GM12878 (cell line): ENCODE measurements around the gene SBF2. TPM values are rescaled to one million over a fixed set of nuclear protein-coding genes. Genes with fewer than 3 reads are reported as not detected.

ENCODE experiments used
- ATAC-seq: fragments of 200-7000 bp; cut with Tn5 transposase; 3 replicates; pipeline ENCODE4 v1.9.1; 2020; ENCODE audit warnings: mild to moderate bottlenecking, moderate library complexity
- BruUV-seq: library from RNA; stranded (reverse); fragments of 400-500 nt; replicated peaks from 2 replicates; lab custom pipeline; 2021; lab: Mats Ljungman, UMichigan
- CTCF ChIA-PET: fragments of 300-600 bp; sonication (Branson Sonifier 250); formaldehyde crosslinking; extraction: SDS; loops from one replicate; lab custom pipeline; 2021; ENCODE audit warnings: inconsistent platforms; lab: Yijun Ruan, JAX
- POLR2A ChIA-PET: fragments of 350-600 bp; formaldehyde crosslinking; extraction: SDS; loops from one replicate; lab custom pipeline; 2021; ENCODE audit warnings: inconsistent platforms; lab: Charles Lee
- RAD21 ChIA-PET: fragments of 300-600 bp; sonication (Branson Sonifier 250); formaldehyde crosslinking; loops from one replicate; lab custom pipeline; 2023; ENCODE audit warnings: antibody characterized with exemption; ENCODE audit not compliant: unreplicated experiment; lab: Charles Lee
- SMC1A ChIA-PET: fragments of 300-600 bp; sonication (Branson Sonifier 250); formaldehyde crosslinking; loops from one replicate; lab custom pipeline; 2023; ENCODE audit not compliant: unreplicated experiment, uncharacterized antibody; lab: Charles Lee
- DNase-seq: peaks from one replicate; pipeline ENCODE4 v3.0.0-alpha.2; 2011; ENCODE audit warnings: low read depth, low spot score
- FAIRE-seq: peaks from 3 replicates; lab custom pipeline; 2011; peaks lifted over from hg19 to GRCh38; lab: Jason Lieb, UNC
- H2AFZ ChIP-seq: 2 replicates; pipeline ENCODE4 v1.6.0; 2011; ENCODE audit warnings: low read depth, low read length, control low read depth; ENCODE audit not compliant: control insufficient read depth
- H3K27ac ChIP-seq: 2 replicates; pipeline ENCODE4 v1.5.1; 2011; ENCODE audit warnings: control low read depth; ENCODE audit not compliant: control insufficient read depth, insufficient read depth
- H3K27me3 ChIP-seq, 2 experiments: replicated peaks in 1 of 2; 2 replicates each; pipeline versions ENCODE4 v1.6.0 to v1.6.1; 2011; ENCODE audit warnings: low read length in 1 of 2; ENCODE audit not compliant: control insufficient read depth in 2 of 2, insufficient read depth in 2 of 2
- H3K36me3 ChIP-seq, 2 experiments: 2 replicates each; pipeline ENCODE4 v1.5.1; 2011; ENCODE audit warnings: low read length in 1 of 2; ENCODE audit not compliant: control insufficient read depth in 2 of 2, insufficient read depth in 2 of 2
- H3K4me1 ChIP-seq: 2 replicates; pipeline ENCODE4 v1.6.1; 2011; ENCODE audit warnings: mild to moderate bottlenecking, low read length, moderate library complexity, mixed read lengths; ENCODE audit not compliant: control insufficient read depth, insufficient read depth
- H3K4me2 ChIP-seq: 2 replicates; pipeline ENCODE4 v1.6.0; 2011; ENCODE audit warnings: control low read depth; ENCODE audit not compliant: control insufficient read depth, insufficient read depth
- H3K4me3 ChIP-seq: fragments of 200-600 bp; sonication (generic); 2 replicates; pipeline ENCODE4 v1.5.1; 2016
- H3K79me2 ChIP-seq: 2 replicates; pipeline ENCODE4 v1.6.0; 2011; ENCODE audit warnings: low read length; ENCODE audit not compliant: control insufficient read depth, insufficient read depth
- H3K9ac ChIP-seq: 2 replicates; pipeline ENCODE4 v1.8.0; 2011; ENCODE audit warnings: low read length, control low read depth, mixed read lengths; ENCODE audit not compliant: control insufficient read depth, insufficient read depth
- H3K9me3 ChIP-seq: replicated peaks from 3 replicates; pipeline ENCODE4 v1.5.1; 2011; ENCODE audit warnings: mild to moderate bottlenecking, low read length; ENCODE audit not compliant: control insufficient read depth, insufficient read depth
- H4K20me1 ChIP-seq: 2 replicates; pipeline ENCODE4 v1.6.0; 2011; ENCODE audit not compliant: control insufficient read depth, insufficient read depth
- CBX3 ChIP-seq: fragments of 200-600 bp; sonication (generic); IDR thresholded peaks from 2 replicates; pipeline ENCODE4 v1.6.1; 2016; ENCODE audit warnings: low read depth, borderline replicate concordance
- CEBPB ChIP-seq, 2 experiments: fragments of 150-350 bp in 1 of 2; IDR thresholded peaks; 2 replicates each; pipeline ENCODE4 v1.6.1; 2012 to 2014; ENCODE audit warnings: low read depth in 2 of 2, low read length in 2 of 2, borderline replicate concordance in 1 of 2, inconsistent platforms in 1 of 2
- IRF4 ChIP-seq: IDR thresholded peaks from 2 replicates; pipeline ENCODE4 v1.6.1; 2011; ENCODE audit warnings: low read depth, low read length
- JUND ChIP-seq: IDR thresholded peaks from 2 replicates; pipeline ENCODE4 v1.6.1; 2012; ENCODE audit warnings: low read depth, mild to moderate bottlenecking, low read length, improper control_type of control experiment, moderate library complexity
- MYC ChIP-seq: IDR thresholded peaks from 2 replicates; pipeline ENCODE4 v1.6.1; 2011; ENCODE audit warnings: mild to moderate bottlenecking, low read length, moderate library complexity, inconsistent platforms; ENCODE audit not compliant: insufficient read depth, insufficient replicate concordance, insufficient read length, severe bottlenecking
- NR2F1 ChIP-seq: fragments of 450-650 bp; conservative IDR thresholded peaks from 2 replicates; pipeline ENCODE4 v1.6.1; 2017; ENCODE audit warnings: mild to moderate bottlenecking
- POLR2A ChIP-seq: IDR thresholded peaks from 2 replicates; pipeline ENCODE4 v1.6.1; 2011; ENCODE audit warnings: low read depth, mild to moderate bottlenecking, low read length
- RAD21 ChIP-seq: IDR thresholded peaks from 2 replicates; pipeline ENCODE4 v1.6.1; 2011; ENCODE audit warnings: mild to moderate bottlenecking, low read depth, low read length, moderate library complexity; ENCODE audit not compliant: insufficient read depth
- SMARCA5 ChIP-seq: fragments of 450-650 bp; IDR thresholded peaks from 2 replicates; pipeline ENCODE4 v1.6.1; 2017; ENCODE audit warnings: mild to moderate bottlenecking
- ZNF384 ChIP-seq: IDR thresholded peaks from 2 replicates; pipeline ENCODE4 v1.6.1; 2012; ENCODE audit warnings: low read depth, mild to moderate bottlenecking, low read length, improper control_type of control experiment, borderline replicate concordance
- WGBS: methylation state at CpG from one replicate; pipeline ENCODE4 v1.1.6; 2016; ENCODE audit warnings: low lambda C conversion rate; ENCODE audit not compliant: insufficient replicate concordance, insufficient coverage; ENCODE audit errors: missing lambda C conversion rate; 5-methylcytosine and 5-hydroxymethylcytosine counted together
- in situ Hi-C: fragments of 300-500 bp; cut with MboI; formaldehyde crosslinking; loops from 9 replicates; pipeline ENCODE4 v1.14.3; 2018; ENCODE audit warnings: mixed read lengths
- intact Hi-C: fragments of 100-400 bp; cut with micrococcal nuclease; formaldehyde crosslinking; loops from one replicate; pipeline ENCODE4 v1.14.2; 2022; ENCODE audit not compliant: unreplicated experiment
- polyA plus RNA-seq, 11 experiments: library from polyadenylated mRNA; depleted of rRNA in 4 of 11; unstranded in 6 of 11; stranded (reverse) in 5 of 11; fragments of >200 nt; fragmentation: Nextera tagmentation in 4 of 11; fragmentation: Illumina TruSeq in 1 of 11; extraction: Ambion mirVana in 4 of 11; extraction: Trizol in 1 of 11; gene quantifications; 1 replicate in 1 of 11; 2 replicates in 10 of 11; pipeline versions ENCODE4 v1.2.1 to v1.2.3, GENCODE V29; 2011 to 2016; ENCODE audit warnings: inconsistent platforms in 2 of 11, missing spikeins in 2 of 11, low read depth in 1 of 11
- total RNA-seq, 4 experiments: library from RNA; depleted of rRNA in 3 of 4; stranded (reverse); fragments of >200 nt in 3 of 4; fragmentation: Illumina TruSeq in 1 of 4; extraction: Trizol in 1 of 4; gene quantifications; 2 replicates each; pipeline versions ENCODE4 v1.2.1 to v1.2.3, GENCODE V29; 2013 to 2021
- TF ChIP-seq, protein P1 (sequence below): IDR thresholded peaks from 2 replicates; pipeline ENCODE4 v1.6.1; 2012; ENCODE audit warnings: low read length, inconsistent platforms
- TF ChIP-seq, protein P2 (sequence below), 3 experiments: IDR thresholded peaks in 2 of 3; conservative IDR thresholded peaks in 1 of 3; 2 replicates each; pipeline ENCODE4 v1.5.1; 2011; ENCODE audit warnings: low read depth in 3 of 3, low read length in 3 of 3, mild to moderate bottlenecking in 3 of 3, control low read depth in 2 of 3, moderate library complexity in 2 of 3, inconsistent platforms in 1 of 3, mixed read lengths in 1 of 3; ENCODE audit not compliant: control insufficient read depth in 2 of 3, insufficient read depth in 1 of 3; ENCODE audit errors: extremely low read depth in 1 of 3

Gene SBF2
- total and polyA plus RNA-seq, 10 of the 15 experiments (the other 5 are each of a cell fraction or from before 2014, with no cell fraction given), result 0.24 to 2.3 (median 1.1) TPM

DNA sequence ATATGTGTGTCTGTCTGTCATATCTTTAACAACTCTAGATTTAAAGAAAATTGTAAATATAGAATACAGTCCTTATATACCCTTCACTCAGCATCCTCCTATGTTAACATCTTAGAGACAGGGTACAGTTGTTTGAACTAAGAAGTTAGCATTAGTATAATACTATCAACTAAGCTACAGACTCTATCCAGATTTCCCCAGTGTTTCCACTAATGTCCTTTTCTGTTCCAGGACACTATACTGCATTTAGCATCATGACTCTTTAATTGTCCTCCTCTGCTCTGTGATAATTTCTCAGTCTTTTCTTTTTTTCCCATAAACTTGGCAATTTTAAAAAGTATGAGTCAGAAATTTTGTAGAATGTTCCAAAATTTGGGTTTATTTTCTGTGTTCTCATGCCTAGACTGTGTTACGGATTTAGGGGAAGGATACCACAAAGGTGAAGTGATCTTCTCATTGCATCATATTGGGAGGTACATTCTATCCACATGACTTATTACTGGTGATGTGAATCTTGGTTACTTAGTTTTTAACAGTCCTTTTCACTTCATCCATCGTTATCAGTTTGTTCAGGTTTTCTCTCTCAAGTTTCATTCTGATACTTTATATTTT, 168.4 kb downstream of the SBF2 start:
- no peak overlapping the region for H3K9ac ChIP-seq
- no peaks in the 10 kb centered on the region for H3K9me3 ChIP-seq
- H3K36me3 ChIP-seq, result no peaks in the 10 kb centered on the region
- ChIA-PET POLR2A (no interaction called here), RAD21 (no interaction called here), CTCF (no interaction called here), SMC1A (no interaction called here)
- H3K27me3 ChIP-seq, result no peaks in the 10 kb centered on the region
- WGBS, result 63% methylated on average over 2 of the region's 2 CpGs
- no peak overlapping the region for H3K27ac ChIP-seq
- ATAC-seq (no peak), FAIRE-seq (no peak), DNase-seq (no peak)
- no peak overlapping the region for H2AFZ ChIP-seq
- in situ Hi-C loops, result no loop called here
- BruUV-seq, result no TSS peak
- H3K4me2 ChIP-seq, result no peak overlapping the region
- intact Hi-C loops, result no loop called here
- H3K4me3 ChIP-seq, result no peak overlapping the region
- H4K20me1 ChIP-seq, result no peaks in the 10 kb centered on the region
- no peaks in the 10 kb centered on the region for H3K79me2 ChIP-seq
- no peaks in the 10 kb centered on the region for H3K4me1 ChIP-seq
- TF ChIP-seq CBX3 (no peak), NR2F1 (no peak), CEBPB (IDR thresholded peaks at IDR 0.05; ENCODE audit: borderline replicate concordance in 1 of 2, low read depth in 2 of 2, low read length in 2 of 2) (no peak), POLR2A (no peak), ZNF384 (no peak)

DNA sequence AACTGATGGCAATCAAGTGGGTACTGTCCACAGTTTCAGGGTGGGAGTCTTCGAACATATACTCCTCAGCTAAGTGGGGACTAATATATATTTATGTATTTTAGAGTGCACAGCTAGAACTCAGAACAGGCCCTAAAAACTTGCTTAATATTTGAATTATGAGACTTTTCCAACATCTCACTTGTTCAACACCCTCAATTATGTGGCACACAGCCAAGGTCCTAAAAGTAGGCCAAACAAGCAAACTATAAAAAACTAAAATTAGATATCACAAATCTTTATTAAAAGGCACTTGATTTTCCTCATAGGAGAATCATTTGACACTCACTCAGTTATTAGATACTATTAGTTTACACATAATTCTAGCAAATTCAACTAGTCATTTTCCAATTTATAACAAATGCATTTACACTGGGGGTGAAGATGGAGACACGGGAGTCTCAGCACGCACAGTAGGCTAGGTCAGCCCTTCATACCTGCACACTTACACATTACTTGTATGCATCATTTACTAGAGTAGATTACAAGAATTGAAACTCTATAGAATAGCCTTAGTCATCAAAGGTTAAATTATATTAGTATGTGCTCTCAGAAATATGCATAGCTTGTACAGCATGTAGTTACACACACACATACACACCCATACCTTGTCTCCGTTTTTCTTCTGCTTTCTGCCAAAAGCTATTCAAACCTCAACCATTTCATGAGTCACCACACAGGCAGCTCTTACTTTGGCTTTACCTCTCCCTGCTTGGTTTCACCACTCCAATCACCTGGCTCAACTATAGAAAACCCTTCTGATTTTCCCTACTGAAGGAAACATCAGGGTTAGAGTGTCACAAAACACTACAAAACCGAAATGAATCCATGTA, 171.5 kb downstream of the SBF2 start:
- FAIRE-seq (no peak), ATAC-seq (no peak)
- no peak overlapping the region for H3K4me2 ChIP-seq
- TF ChIP-seq SMARCA5 (no peak), MYC (no peak), RAD21 (no peak), POLR2A (no peak), IRF4 (no peak), JUND (no peak)
- TF ChIP-seq, protein P1, sequence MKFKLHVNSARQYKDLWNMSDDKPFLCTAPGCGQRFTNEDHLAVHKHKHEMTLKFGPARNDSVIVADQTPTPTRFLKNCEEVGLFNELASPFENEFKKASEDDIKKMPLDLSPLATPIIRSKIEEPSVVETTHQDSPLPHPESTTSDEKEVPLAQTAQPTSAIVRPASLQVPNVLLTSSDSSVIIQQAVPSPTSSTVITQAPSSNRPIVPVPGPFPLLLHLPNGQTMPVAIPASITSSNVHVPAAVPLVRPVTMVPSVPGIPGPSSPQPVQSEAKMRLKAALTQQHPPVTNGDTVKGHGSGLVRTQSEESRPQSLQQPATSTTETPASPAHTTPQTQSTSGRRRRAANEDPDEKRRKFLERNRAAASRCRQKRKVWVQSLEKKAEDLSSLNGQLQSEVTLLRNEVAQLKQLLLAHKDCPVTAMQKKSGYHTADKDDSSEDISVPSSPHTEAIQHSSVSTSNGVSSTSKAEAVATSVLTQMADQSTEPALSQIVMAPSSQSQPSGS, result no peak
- TF ChIP-seq, protein P2, sequence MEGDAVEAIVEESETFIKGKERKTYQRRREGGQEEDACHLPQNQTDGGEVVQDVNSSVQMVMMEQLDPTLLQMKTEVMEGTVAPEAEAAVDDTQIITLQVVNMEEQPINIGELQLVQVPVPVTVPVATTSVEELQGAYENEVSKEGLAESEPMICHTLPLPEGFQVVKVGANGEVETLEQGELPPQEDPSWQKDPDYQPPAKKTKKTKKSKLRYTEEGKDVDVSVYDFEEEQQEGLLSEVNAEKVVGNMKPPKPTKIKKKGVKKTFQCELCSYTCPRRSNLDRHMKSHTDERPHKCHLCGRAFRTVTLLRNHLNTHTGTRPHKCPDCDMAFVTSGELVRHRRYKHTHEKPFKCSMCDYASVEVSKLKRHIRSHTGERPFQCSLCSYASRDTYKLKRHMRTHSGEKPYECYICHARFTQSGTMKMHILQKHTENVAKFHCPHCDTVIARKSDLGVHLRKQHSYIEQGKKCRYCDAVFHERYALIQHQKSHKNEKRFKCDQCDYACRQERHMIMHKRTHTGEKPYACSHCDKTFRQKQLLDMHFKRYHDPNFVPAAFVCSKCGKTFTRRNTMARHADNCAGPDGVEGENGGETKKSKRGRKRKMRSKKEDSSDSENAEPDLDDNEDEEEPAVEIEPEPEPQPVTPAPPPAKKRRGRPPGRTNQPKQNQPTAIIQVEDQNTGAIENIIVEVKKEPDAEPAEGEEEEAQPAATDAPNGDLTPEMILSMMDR (IDR thresholded peaks at IDR 0.05 in 2 of 3, conservative IDR thresholded peaks at IDR 0.05 in 1 of 3; ENCODE audit: control insufficient read depth in 2 of 3, extremely low read depth in 1 of 3, insufficient read depth in 1 of 3, low read depth in 3 of 3, low read length in 3 of 3), result no peak

More for the DNA sequence above, 171.5 kb downstream of the SBF2 start:
- no peaks in the 10 kb centered on the region for H3K9me3 ChIP-seq
- H3K79me2 ChIP-seq, result no peaks in the 10 kb centered on the region
- H3K27me3 ChIP-seq, result no peaks in the 10 kb centered on the region
- no peak overlapping the region for H2AFZ ChIP-seq
- DNase-seq, result no peak
- no peaks in the 10 kb centered on the region for H3K36me3 ChIP-seq
- no peak overlapping the region for H3K27ac ChIP-seq
- no peak overlapping the region for H3K9ac ChIP-seq
- ChIA-PET SMC1A (interaction anchor here (0.7 kb wide), 1 partner anchor 975 kb away, joined by 3 read pairs; no protein-coding TSS in a partner anchor), RAD21 (no interaction called here), CTCF (no interaction called here), POLR2A (interaction anchor here (1.3 kb wide), 1 partner anchor 17 kb away, joined by 4 read pairs; no protein-coding TSS in a partner anchor)
- no peaks in the 10 kb centered on the region for H3K4me1 ChIP-seq
- WGBS, result 39% methylated on average over 5 of the region's 5 CpGs
- BruUV-seq, result no TSS peak
- no peaks in the 10 kb centered on the region for H4K20me1 ChIP-seq
- no peak overlapping the region for H3K4me3 ChIP-seq
- intact Hi-C loops, result no loop called here
- in situ Hi-C loops, result no loop called here
